GM23338 (cell line): ENCODE measurements around the gene ANKK1. TPM values are rescaled to one million over a fixed set of nuclear protein-coding genes. Genes with fewer than 3 reads are reported as not detected.

Experiments used
- ATAC-seq: fragments of 200-7000 bp; cut with Tn5 transposase; 3 replicates; pipeline ENCODE4 v1.9.1; 2020
- DNase-seq: peaks from one replicate; pipeline ENCODE4 v3.0.0-alpha.2; 2015; ENCODE audit warnings: low spot score
- H2AFZ ChIP-seq: fragments of 200-600 bp; sonication (generic); 2 replicates; pipeline ENCODE4 v1.8.0; 2016; ENCODE audit warnings: antibody characterized with exemption, mild to moderate bottlenecking, moderate library complexity
- H3F3A ChIP-seq: fragments of 200-600 bp; sonication (generic); replicated peaks from 2 replicates; pipeline ENCODE4 v1.8.0; 2017; ENCODE audit warnings: antibody characterized with exemption, mixed run types, low read depth
- H3K27ac ChIP-seq: fragments of 200-600 bp; sonication (generic); 2 replicates; pipeline ENCODE4 v1.6.1; 2016; ENCODE audit warnings: low read depth
- H3K27me3 ChIP-seq: fragments of 200-600 bp; sonication (generic); 2 replicates; pipeline ENCODE4 v1.8.0; 2016; ENCODE audit warnings: mild to moderate bottlenecking, mixed run types, moderate library complexity; ENCODE audit not compliant: insufficient read depth
- H3K36me3 ChIP-seq: fragments of 200-600 bp; sonication (generic); 2 replicates; pipeline ENCODE4 v1.8.0; 2016; ENCODE audit warnings: mild to moderate bottlenecking; ENCODE audit not compliant: insufficient read depth
- H3K4me1 ChIP-seq: fragments of 200-600 bp; sonication (generic); 2 replicates; pipeline ENCODE4 v1.8.0; 2016; ENCODE audit warnings: mild to moderate bottlenecking, moderate library complexity; ENCODE audit not compliant: insufficient read depth
- H3K4me2 ChIP-seq: fragments of 200-600 bp; sonication (generic); 2 replicates; pipeline ENCODE4 v1.7.1; 2017; ENCODE audit warnings: mixed run types
- H3K4me3 ChIP-seq: fragments of 200-600 bp; sonication (generic); 2 replicates; pipeline ENCODE4 v1.6.1; 2016; ENCODE audit warnings: mixed run types
- H3K79me2 ChIP-seq: fragments of 200-600 bp; sonication (generic); replicated peaks from 2 replicates; pipeline ENCODE4 v1.8.0; 2017; ENCODE audit warnings: mild to moderate bottlenecking; ENCODE audit not compliant: insufficient read depth
- H3K9me2 ChIP-seq: fragments of 200-600 bp; sonication (generic); 2 replicates; pipeline ENCODE4 v1.8.0; 2017; ENCODE audit not compliant: insufficient read depth
- H4K20me1 ChIP-seq: fragments of 200-600 bp; sonication (generic); replicated peaks from 2 replicates; pipeline ENCODE4 v1.8.0; 2017; ENCODE audit warnings: mild to moderate bottlenecking; ENCODE audit not compliant: insufficient read depth
- H3K27ac Mint-ChIP-seq: 2 replicates; pipeline ENCODE4 v1.8.0; 2020; ENCODE audit warnings: inconsistent platforms, mild to moderate bottlenecking, moderate library complexity, mixed read lengths
- H3K27me3 Mint-ChIP-seq: 3 replicates; pipeline ENCODE4 v1.8.0; 2022; ENCODE audit warnings: low read depth, mild to moderate bottlenecking, moderate library complexity, mixed read lengths, inconsistent platforms; ENCODE audit not compliant: insufficient read depth, poor library complexity
- H3K36me3 Mint-ChIP-seq: 3 replicates; pipeline ENCODE4 v1.8.0; 2021; ENCODE audit warnings: low read depth, mild to moderate bottlenecking, inconsistent platforms, moderate library complexity, mixed read lengths
- H3K4me1 Mint-ChIP-seq: 3 replicates; pipeline ENCODE4 v1.8.0; 2020; ENCODE audit warnings: mild to moderate bottlenecking, inconsistent platforms, mixed read lengths
- H3K4me3 Mint-ChIP-seq: 3 replicates; pipeline ENCODE4 v1.8.0; 2021; ENCODE audit warnings: moderate library complexity, mild to moderate bottlenecking, inconsistent platforms, mixed read lengths
- H3K9me3 Mint-ChIP-seq: 3 replicates; pipeline ENCODE4 v1.8.0; 2020; ENCODE audit warnings: moderate library complexity, mild to moderate bottlenecking, inconsistent platforms, mixed read lengths
- CREB1 ChIP-seq: fragments of 250-450 bp; sonication (Bioruptor Pico); IDR thresholded peaks from 2 replicates; pipeline ENCODE4 v1.5.0; 2020; ENCODE audit warnings: low read depth, mild to moderate bottlenecking, moderate library complexity
- EZH2 ChIP-seq: fragments of 200-600 bp; sonication (generic); IDR thresholded peaks from one replicate; pipeline ENCODE4 v1.8.0; 2017; ENCODE audit warnings: antibody characterized with exemption, mild to moderate bottlenecking, low read depth; ENCODE audit not compliant: unreplicated experiment
- EZH2phosphoT487 ChIP-seq: fragments of 200-600 bp; sonication (generic); IDR thresholded peaks from one replicate; pipeline ENCODE4 v1.8.1; 2018; ENCODE audit warnings: antibody characterized with exemption; ENCODE audit not compliant: unreplicated experiment
- JUNB ChIP-seq: IDR thresholded peaks from one replicate; pipeline ENCODE4 v1.6.1; 2016; ENCODE audit warnings: antibody characterized with exemption; ENCODE audit not compliant: unreplicated experiment
- NANOG ChIP-seq: IDR thresholded peaks from 2 replicates; pipeline ENCODE4 v1.6.1; 2016; ENCODE audit warnings: antibody characterized with exemption, borderline replicate concordance
- POLR2AphosphoS5 ChIP-seq: IDR thresholded peaks from 2 replicates; pipeline ENCODE4 v1.6.1; 2016; ENCODE audit warnings: antibody characterized with exemption, low read depth
- REST ChIP-seq: IDR thresholded peaks from one replicate; pipeline ENCODE4 v1.6.1; 2018; ENCODE audit warnings: antibody characterized with exemption; ENCODE audit not compliant: unreplicated experiment
- STAT1 ChIP-seq: IDR thresholded peaks from one replicate; pipeline ENCODE4 v1.6.1; 2016; ENCODE audit warnings: antibody characterized with exemption; ENCODE audit not compliant: unreplicated experiment
- ZNF331 ChIP-seq: fragments of 250-450 bp; sonication (Bioruptor Pico); IDR thresholded peaks from 2 replicates; pipeline ENCODE4 v1.5.0; 2020; ENCODE audit warnings: low read depth, mild to moderate bottlenecking, moderate library complexity
- ZNF462 ChIP-seq: fragments of 250-450 bp; sonication (Bioruptor Pico); IDR thresholded peaks from 2 replicates; pipeline ENCODE4 v1.5.0; 2020; ENCODE audit warnings: mild to moderate bottlenecking, moderate library complexity
- polyA plus RNA-seq: library from polyadenylated mRNA; unstranded; fragments of >200 nt; fragmentation: Nextera tagmentation; extraction: Ambion mirVana; gene quantifications from 2 replicates; pipeline ENCODE4 v1.2.1, GENCODE V29; 2016
- total RNA-seq: library from RNA; depleted of rRNA; stranded (reverse); fragments of >200 nt; shearing (Covaris generic); gene quantifications from 2 replicates; pipeline ENCODE4 v1.2.3, GENCODE V29; 2014

Gene ANKK1
- total and polyA plus RNA-seq, 2 experiments from 2014 or later: 0.08 to 0.14 TPM

DNA sequence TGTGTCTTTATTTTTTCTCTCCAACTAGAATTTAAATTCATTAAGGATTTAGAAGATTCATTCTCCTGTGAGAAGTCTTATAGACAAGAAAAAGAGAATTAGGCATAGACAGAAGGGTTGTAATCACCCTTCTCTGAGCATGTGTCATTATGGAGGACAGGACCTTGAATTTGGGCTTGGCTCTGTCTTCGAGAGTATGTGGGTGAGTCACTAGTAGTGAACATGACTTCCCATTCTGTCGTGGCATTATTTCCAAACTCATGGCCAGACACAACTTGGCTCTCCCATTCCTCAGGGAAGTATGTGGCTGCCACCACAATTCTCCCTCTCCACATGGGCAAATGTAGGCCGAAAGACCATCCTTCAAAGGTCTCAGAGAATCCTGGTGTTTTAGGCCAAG, 14.3 kb upstream of the ANKK1 start:
- Histone ChIP-seq H3F3A (no peaks in the 10 kb centered on the region), H3K4me2 (no peak overlapping the region), H4K20me1 (no peaks in the 10 kb centered on the region), H3K4me1 (no peaks in the 10 kb centered on the region), H3K27ac (no peak overlapping the region), H3K27me3 (no peaks in the 10 kb centered on the region), H3K79me2 (no peaks in the 10 kb centered on the region), H3K4me3 (no peak overlapping the region), H3K36me3 (no peaks in the 10 kb centered on the region), H2AFZ (no peak overlapping the region), H3K9me2 (0 out of 2 replicates have a peak, but pooled peaks cover 4% of the 10 kb centered on the region)
- Mint-ChIP-seq H3K4me3 (no peak overlapping the region), H3K27me3 (peaks cover 5% of the 10 kb centered on the region), H3K36me3 (no peaks in the 10 kb centered on the region), H3K9me3 (no peaks in the 10 kb centered on the region), H3K4me1 (peaks cover 21% of the 10 kb centered on the region; the same call in 2 of the 3 replicates), H3K27ac (no peak overlapping the region)
- ATAC-seq: no peak
- TF ChIP-seq CREB1 (CRISPR knock-in tag): no peak
- TF ChIP-seq JUNB: no peak
- DNase-seq: no peak

DNA sequence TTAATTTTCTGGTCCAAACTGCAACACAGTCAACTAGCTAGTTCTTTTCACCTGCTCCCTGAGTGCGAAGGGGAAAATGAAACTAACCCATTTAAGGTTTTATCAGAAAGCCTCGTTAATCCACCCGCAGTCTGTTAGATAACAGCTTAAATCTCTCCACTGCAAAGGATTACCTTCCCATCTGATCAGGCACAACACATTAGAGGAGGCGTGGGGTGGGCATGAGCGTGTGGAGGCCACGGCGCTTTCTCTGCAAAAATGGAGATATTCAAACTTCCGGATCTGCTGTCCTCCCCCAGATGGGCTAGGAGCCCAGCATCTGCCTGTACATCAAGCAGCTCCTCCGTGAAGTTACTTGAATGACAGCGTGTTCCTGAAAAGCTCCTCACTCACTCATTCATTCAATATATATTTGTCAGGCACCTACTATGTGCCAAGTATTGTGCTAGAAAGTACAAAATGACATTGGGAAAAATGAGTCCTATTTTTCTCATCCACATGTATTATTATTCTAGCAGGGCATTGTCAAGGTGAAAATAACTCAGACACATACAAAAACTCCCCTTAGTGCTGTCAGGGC, 13.5 kb upstream of the ANKK1 start:
- Histone ChIP-seq H3K27ac (no peak overlapping the region), H3K36me3 (no peaks in the 10 kb centered on the region), H3K4me3 (no peak overlapping the region), H3K27me3 (no peaks in the 10 kb centered on the region), H3K4me2 (no peak overlapping the region), H3K79me2 (no peaks in the 10 kb centered on the region), H3F3A (no peaks in the 10 kb centered on the region), H3K9me2 (0 out of 2 replicates have a peak, but pooled peaks cover 4% of the 10 kb centered on the region), H3K4me1 (no peaks in the 10 kb centered on the region), H2AFZ (no peak overlapping the region), H4K20me1 (no peaks in the 10 kb centered on the region)
- Mint-ChIP-seq H3K36me3 (no peaks in the 10 kb centered on the region), H3K4me1 (peaks cover 18% of the 10 kb centered on the region; the same call in 2 of the 3 replicates), H3K4me3 (no peak overlapping the region), H3K27ac (no peak overlapping the region), H3K9me3 (no peaks in the 10 kb centered on the region), H3K27me3 (peaks cover 9% of the 10 kb centered on the region)
- ATAC-seq (no peak), DNase-seq (no peak)
- TF ChIP-seq ZNF462 (CRISPR knock-in tag): no peak
- TF ChIP-seq EZH2phosphoT487: no peak
- no peak for TF ChIP-seq ZNF331 (CRISPR knock-in tag)
- no peak for TF ChIP-seq STAT1
- no peak for TF ChIP-seq NANOG
- no peak for TF ChIP-seq CREB1 (CRISPR knock-in tag)
- no peak for TF ChIP-seq JUNB
- TF ChIP-seq EZH2: no peak
- TF ChIP-seq REST: no peak
- TF ChIP-seq POLR2AphosphoS5: no peak
